Mesothelial cell of epicardium (in vitro differentiated cells): ENCODE data around the gene BHMT2. TPM values are rescaled to one million over a fixed set of nuclear protein-coding genes. Genes with fewer than 3 reads are reported as not detected.
A peak's percentile ranks its signal among the peaks of the same experiment; 100 is the strongest.

Experiments
- DNase-seq, 2 experiments: peaks; one replicate each; pipeline ENCODE4 v3.0.0; 2021; ENCODE audit warnings: low spot score in 2 of 2; ENCODE audit not compliant: unreplicated experiment in 2 of 2
- H3K27ac Mint-ChIP-seq: 2 replicates; pipeline ENCODE4 v1.8.0; 2021; ENCODE audit warnings: mixed read lengths
- H3K27me3 Mint-ChIP-seq: 2 replicates; pipeline ENCODE4 v1.8.0; 2021; ENCODE audit warnings: low read depth, mixed read lengths
- H3K36me3 Mint-ChIP-seq: 2 replicates; pipeline ENCODE4 v1.8.0; 2021; ENCODE audit warnings: mixed read lengths
- H3K4me1 Mint-ChIP-seq: 2 replicates; pipeline ENCODE4 v1.8.0; 2021; ENCODE audit warnings: mixed read lengths
- H3K4me3 Mint-ChIP-seq: 2 replicates; pipeline ENCODE4 v1.8.0; 2021; ENCODE audit warnings: mild to moderate bottlenecking, moderate library complexity, mixed read lengths
- H3K9me3 Mint-ChIP-seq: 2 replicates; pipeline ENCODE4 v1.8.0; 2021; ENCODE audit warnings: mixed read lengths
- total RNA-seq: library from RNA; stranded (reverse); gene quantifications from 3 replicates; pipeline ENCODE4 v1.2.1, GENCODE V29; 2021
- TF ChIP-seq, protein P1 (sequence below): fragments of 200-600 bp; sonication (generic); IDR thresholded peaks from one replicate; pipeline ENCODE4 v1.5.0; 2021; ENCODE audit warnings: antibody characterized with exemption; ENCODE audit not compliant: unreplicated experiment

The BHMT2 gene
- total RNA-seq, 1 donor from 2014 or later = not detected

DNA sequence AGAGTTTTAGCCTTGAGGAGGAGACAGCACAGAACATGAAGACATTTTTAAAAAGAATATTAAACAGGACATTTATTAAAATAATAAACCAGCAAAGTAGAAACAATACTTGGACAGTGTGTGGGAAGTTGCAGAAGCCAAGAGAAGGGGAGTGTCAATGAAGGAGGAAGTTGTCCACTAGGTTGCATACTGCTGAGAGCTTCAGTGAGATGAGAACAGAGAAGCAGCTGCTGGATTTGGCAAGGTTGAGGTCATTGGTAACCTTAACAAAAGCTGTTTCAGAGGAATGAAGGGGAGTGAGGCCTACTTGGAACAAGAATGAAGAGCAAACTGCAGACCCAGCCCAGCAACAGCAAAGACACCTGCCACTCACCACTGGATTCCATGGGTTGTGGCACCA, 53.4 kb downstream of the BHMT2 start:
- TF ChIP-seq, protein P1, sequence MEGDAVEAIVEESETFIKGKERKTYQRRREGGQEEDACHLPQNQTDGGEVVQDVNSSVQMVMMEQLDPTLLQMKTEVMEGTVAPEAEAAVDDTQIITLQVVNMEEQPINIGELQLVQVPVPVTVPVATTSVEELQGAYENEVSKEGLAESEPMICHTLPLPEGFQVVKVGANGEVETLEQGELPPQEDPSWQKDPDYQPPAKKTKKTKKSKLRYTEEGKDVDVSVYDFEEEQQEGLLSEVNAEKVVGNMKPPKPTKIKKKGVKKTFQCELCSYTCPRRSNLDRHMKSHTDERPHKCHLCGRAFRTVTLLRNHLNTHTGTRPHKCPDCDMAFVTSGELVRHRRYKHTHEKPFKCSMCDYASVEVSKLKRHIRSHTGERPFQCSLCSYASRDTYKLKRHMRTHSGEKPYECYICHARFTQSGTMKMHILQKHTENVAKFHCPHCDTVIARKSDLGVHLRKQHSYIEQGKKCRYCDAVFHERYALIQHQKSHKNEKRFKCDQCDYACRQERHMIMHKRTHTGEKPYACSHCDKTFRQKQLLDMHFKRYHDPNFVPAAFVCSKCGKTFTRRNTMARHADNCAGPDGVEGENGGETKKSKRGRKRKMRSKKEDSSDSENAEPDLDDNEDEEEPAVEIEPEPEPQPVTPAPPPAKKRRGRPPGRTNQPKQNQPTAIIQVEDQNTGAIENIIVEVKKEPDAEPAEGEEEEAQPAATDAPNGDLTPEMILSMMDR = no peak
- DNase-seq = no peak
- no peak overlapping the region for H3K4me3 Mint-ChIP-seq
- H3K4me1 Mint-ChIP-seq = peaks cover 2% of the 10 kb centered on the region
- no peak overlapping the region for H3K27ac Mint-ChIP-seq
- H3K9me3 Mint-ChIP-seq = no peaks in the 10 kb centered on the region
- H3K27me3 Mint-ChIP-seq = peaks cover 5% of the 10 kb centered on the region
- H3K36me3 Mint-ChIP-seq = no peaks in the 10 kb centered on the region

DNA sequence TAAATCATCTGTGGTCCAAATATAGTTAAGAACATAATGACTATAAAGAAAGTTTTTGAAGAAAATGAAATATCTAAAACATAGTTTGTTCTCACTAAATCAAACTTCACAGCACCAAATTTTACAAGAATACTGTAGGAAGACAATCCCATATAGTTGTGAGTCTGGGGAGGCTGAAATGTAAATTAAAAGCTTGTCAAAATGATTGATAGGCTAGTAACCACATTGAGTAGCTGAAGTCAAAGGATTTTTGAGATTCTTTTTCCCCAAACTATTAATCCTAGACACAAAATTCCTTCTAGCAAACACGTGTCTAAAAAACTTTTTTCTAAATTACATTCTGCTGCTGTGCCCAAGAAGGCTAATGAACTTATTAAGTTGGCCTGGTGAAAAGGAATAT, 55.0 kb downstream of the BHMT2 start:
- peaks cover 2% of the 10 kb centered on the region for H3K4me1 Mint-ChIP-seq
- H3K36me3 Mint-ChIP-seq = no peaks in the 10 kb centered on the region
- TF ChIP-seq, protein P1 = no peak
- H3K4me3 Mint-ChIP-seq = no peak overlapping the region
- DNase-seq = no peak
- no peaks in the 10 kb centered on the region for H3K27me3 Mint-ChIP-seq
- no peak overlapping the region for H3K27ac Mint-ChIP-seq
- no peaks in the 10 kb centered on the region for H3K9me3 Mint-ChIP-seq

- TF ChIP-seq, protein P1 = no peak
- no peak for DNase-seq
- Mint-ChIP-seq H3K4me3 (no peak overlapping the region), H3K27ac (no peak overlapping the region), H3K9me3 (no peaks in the 10 kb centered on the region), H3K4me1 (peaks cover 14% of the 10 kb centered on the region), H3K36me3 (no peaks in the 10 kb centered on the region), H3K27me3 (no peaks in the 10 kb centered on the region)
Observed at GRCh38 chr5:79130781-79131180, 61.2 kb downstream of the BHMT2 start.

DNA sequence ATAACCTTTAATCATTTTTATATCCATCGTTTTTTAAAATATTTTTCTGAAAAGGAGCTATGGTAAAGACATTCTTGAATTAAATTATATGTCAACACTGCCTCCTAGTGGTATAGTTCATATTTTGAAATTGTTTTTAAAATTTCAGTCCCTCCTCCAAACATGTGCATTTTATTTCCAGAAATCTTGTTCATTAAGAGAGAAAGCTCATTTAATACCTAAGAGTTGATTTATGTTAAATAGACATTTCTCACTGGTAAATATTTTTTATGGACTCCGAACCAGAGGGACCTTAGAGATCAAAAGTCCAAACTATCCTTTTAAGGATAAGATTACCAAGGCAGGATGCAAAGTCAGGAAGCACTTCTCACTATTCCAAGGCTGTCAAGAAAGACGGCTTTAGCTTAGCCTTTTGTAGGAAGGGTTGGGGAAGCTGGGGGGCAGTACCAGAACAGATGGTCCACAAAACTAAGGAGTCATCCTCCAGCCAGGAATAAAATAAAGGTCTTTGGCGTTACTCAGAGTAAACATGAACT, 63.6 kb downstream of the BHMT2 start:
- Mint-ChIP-seq H3K4me3 (peak overlapping the region; percentile 77), H3K27ac (peak overlapping the region; percentile 92), H3K27me3 (no peaks in the 10 kb centered on the region), H3K9me3 (no peaks in the 10 kb centered on the region), H3K36me3 (no peaks in the 10 kb centered on the region), H3K4me1 (peaks cover 14% of the 10 kb centered on the region)
- DNase-seq = no peak
- TF ChIP-seq, protein P1 = peak; percentile 77

- Mint-ChIP-seq H3K27me3 (no peaks in the 10 kb centered on the region), H3K9me3 (no peaks in the 10 kb centered on the region), H3K4me1 (peaks cover 14% of the 10 kb centered on the region), H3K27ac (peak overlapping the region; percentile 92), H3K36me3 (no peaks in the 10 kb centered on the region), H3K4me3 (peak overlapping the region; percentile 77)
- TF ChIP-seq, protein P1 = peak; percentile 33
- peak in 1 of 2 experiments; percentile 77 for DNase-seq
Observed at GRCh38 chr5:79133657-79134451, 64.3 kb downstream of the BHMT2 start.
